ENCODE results near the gene KHDRBS2.

Gene KHDRBS2

DNA sequence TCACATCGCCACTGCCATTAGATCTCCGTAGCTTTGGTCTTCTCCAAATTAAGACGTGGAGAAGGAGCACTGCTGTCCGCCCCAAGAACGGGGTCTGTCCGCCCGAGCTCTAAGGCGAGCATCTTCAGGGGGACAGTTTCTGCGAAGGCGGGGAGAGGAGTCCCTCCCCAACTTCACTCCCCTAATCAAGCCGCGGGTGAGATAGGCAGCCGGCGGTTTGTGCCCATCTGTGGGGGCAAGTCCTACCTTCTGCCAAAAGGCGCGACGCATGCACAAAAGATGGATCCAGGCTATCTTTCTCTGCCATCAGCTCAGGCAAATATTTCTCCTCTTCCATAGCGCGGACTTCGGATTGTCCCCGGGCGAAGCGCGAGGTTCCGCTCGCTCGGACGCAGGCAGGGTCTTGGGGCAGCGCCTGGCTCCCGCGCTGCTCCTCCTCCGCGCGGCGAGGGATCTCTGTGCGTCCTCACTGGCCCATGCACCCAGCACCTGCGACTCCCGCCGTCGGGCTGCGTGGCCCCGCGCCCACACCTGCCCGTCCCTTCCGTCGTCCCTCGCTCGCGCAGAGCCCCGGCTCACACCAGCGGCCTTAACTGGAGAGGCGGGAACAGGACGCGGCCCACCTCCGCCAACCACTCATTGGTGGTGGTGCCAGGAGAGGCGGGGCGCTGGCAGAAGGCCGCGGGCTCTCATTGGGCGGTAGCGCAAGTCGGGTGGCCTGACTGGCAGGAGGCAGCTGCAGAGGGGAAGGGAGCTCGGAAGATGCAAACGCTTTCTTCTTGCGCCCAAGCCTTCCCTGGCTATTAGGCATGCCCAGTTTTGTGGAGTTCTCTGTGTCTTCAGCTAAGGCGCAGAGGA is at the start of gene KHDRBS2:
Gene KHDRBS2, minus strand, starts transcription at position 614 of the 858 bp plus-strand sequence.
- no peak for DNase-seq (ENCODE audit: low read depth)
- in situ Hi-C loops (cut with HindIII; ENCODE audit: low sequenced_read_pairs): no loop called here
- peak within 1 kb of the TSS; percentile 24 for H3K4me3 ChIP-seq (ENCODE audit: low read depth, low read length)
- TF ChIP-seq, protein P1, sequence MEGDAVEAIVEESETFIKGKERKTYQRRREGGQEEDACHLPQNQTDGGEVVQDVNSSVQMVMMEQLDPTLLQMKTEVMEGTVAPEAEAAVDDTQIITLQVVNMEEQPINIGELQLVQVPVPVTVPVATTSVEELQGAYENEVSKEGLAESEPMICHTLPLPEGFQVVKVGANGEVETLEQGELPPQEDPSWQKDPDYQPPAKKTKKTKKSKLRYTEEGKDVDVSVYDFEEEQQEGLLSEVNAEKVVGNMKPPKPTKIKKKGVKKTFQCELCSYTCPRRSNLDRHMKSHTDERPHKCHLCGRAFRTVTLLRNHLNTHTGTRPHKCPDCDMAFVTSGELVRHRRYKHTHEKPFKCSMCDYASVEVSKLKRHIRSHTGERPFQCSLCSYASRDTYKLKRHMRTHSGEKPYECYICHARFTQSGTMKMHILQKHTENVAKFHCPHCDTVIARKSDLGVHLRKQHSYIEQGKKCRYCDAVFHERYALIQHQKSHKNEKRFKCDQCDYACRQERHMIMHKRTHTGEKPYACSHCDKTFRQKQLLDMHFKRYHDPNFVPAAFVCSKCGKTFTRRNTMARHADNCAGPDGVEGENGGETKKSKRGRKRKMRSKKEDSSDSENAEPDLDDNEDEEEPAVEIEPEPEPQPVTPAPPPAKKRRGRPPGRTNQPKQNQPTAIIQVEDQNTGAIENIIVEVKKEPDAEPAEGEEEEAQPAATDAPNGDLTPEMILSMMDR (IDR thresholded peaks at IDR 0.05; ENCODE audit: low read depth, low read length, missing control alignments): no peak

DNA sequence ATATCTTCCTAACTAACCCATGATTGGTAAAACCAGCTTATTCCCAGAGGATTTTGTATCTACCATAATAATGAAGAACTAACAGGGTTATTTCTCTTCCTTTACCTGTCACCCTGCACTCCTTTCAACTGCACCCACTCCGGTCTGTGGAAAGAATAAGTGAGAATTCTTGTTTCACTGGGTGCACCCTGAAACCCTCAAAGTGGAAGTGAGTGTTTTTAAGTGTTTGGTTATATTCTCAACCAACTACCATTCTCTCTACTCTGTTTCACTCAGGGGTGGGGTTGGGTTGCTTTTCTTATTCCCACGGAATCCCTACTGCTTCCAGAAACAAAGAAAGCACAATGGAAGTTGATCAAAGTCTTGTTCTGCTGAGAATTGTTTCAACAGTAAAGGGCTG is 42.6 kb upstream of the KHDRBS2 start:
- no peak overlapping the region for H3K4me3 ChIP-seq (ENCODE audit: low read depth, low read length)
- no peak for DNase-seq (ENCODE audit: low read depth)
- in situ Hi-C loops (cut with HindIII; ENCODE audit: low sequenced_read_pairs): no loop called here
- TF ChIP-seq, protein P1 (IDR thresholded peaks at IDR 0.05; ENCODE audit: low read depth, low read length, missing control alignments): no peak

DNA sequence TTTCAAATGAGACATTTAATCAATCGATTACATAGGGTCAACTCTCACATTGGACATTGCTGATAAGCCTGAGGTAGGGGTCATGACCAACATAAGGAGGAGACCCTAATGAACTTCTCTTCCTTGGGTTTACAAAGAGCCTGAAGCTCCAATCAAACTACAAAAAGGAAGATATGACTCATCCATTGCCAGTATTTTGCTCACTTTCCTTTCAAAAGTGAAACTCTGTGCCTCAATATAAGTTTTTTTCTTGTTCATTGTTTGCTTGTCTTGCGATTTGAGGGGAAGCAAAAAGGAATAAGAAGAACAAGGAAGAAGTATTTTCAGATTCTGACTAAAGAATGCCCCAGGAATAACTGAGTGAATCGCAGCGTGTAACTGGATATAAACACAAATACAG is 38.8 kb upstream of the KHDRBS2 start:
- no peak overlapping the region for H3K4me3 ChIP-seq (ENCODE audit: low read depth, low read length)
- TF ChIP-seq, protein P1 (IDR thresholded peaks at IDR 0.05; ENCODE audit: low read depth, low read length, missing control alignments): no peak
- DNase-seq (ENCODE audit: low read depth): no peak
- in situ Hi-C loops (cut with HindIII; ENCODE audit: low sequenced_read_pairs): no loop called here

DNA sequence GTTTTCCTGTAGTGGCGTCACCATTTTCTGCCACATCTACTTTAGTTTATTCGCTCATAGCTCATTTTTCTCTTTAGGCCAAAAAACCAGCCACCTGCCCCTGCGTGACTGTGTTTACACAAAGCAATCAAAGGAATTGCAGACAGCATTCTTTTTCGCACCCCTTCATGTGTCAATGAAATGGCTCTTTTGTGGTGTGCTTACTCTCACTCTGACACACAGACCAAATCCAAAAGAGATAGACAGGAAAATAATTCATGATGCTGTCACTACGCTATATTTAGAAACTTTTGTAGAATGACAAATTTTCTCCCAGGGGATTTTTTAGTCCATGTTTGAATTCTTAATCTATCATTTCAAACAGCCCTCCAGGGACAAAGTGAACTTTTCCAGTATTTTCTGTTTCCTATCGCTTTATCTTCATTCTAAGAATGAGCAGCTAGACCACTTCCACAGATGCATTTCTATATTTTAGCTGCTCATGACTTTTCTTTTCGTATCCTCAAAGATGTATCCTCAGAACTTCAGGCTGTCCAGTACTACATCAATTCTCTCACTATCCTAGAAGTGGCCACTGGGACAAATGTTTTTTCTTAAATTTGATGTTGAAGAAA is 37.9 kb upstream of the KHDRBS2 start:
- in situ Hi-C loops (cut with HindIII; ENCODE audit: low sequenced_read_pairs): no loop called here
- H3K4me3 ChIP-seq (ENCODE audit: low read depth, low read length): no peak overlapping the region
- no peak for DNase-seq (ENCODE audit: low read depth)
- TF ChIP-seq, protein P1 (IDR thresholded peaks at IDR 0.05; ENCODE audit: low read depth, low read length, missing control alignments): no peak

DNA sequence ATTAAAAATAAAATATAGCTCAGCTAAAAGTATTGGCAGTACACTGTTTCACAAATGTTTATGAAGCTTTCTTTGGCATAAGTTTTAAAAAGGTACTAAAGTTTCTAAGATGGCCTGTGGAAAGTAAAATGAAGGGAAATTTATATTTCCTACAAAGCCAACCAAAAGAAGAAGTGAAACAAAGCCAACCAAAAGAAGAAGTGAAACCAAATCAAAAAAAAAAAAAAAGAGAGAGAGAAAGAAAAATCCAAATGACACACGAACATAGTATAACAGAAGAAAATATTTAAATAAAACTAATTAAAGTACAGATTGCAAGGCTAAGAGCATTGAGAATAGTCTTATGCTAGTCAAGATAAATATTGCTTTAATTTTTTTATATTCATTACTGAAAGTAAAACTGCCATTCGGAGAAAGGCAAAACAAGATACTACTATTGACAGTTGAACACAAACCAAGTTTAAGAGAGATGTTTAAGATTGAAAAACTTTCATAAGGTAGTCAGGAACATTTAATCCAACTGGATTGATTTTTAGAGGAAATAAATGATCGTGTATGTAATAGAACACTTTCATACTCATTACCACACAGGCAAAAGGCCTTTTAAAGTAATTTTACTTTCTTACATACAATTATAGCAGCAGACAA is 12.8 kb upstream of the KHDRBS2 start:
- no peak for DNase-seq (ENCODE audit: low read depth)
- in situ Hi-C loops (cut with HindIII; ENCODE audit: low sequenced_read_pairs): no loop called here
- no peak overlapping the region for H3K4me3 ChIP-seq (ENCODE audit: low read depth, low read length)

DNA sequence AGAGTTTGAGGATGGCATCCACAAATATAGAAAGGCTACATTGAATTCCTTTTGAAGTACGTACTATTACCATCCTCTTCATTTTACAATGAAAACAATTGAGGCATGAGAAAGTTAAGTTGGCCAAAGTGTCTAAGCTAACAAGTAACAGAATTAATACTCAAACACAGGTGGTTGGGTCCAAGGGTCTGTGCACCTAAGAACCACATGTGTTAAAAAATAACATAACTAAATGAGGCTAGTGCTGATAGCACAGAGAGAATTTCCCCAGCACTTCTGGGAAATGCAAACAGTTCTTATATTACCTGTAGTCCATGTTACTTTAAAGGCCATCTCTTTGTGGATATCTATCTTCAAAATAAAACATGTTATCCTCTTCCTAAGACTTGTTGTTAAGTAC is 10.5 kb upstream of the KHDRBS2 start:
- in situ Hi-C loops (cut with HindIII; ENCODE audit: low sequenced_read_pairs): no loop called here
- DNase-seq (ENCODE audit: low read depth): no peak
- TF ChIP-seq, protein P1 (IDR thresholded peaks at IDR 0.05; ENCODE audit: low read depth, low read length, missing control alignments): no peak
- H3K4me3 ChIP-seq (ENCODE audit: low read depth, low read length): no peak overlapping the region

More for the DNA sequence above, 12.8 kb upstream of the KHDRBS2 start:
- TF ChIP-seq, protein P1 (IDR thresholded peaks at IDR 0.05; ENCODE audit: low read depth, low read length, missing control alignments): no peak

Measured in astrocyte of the cerebellum (primary cell).